GM12875 (cell line): ENCODE data around the gene THSD4.

Experiments used
- H3K4me3 ChIP-seq: one replicate; pipeline ENCODE4 v1.5.1; 2011; ENCODE audit warnings: low read depth, low read length, control low read depth
- CTCF ChIP-seq: IDR thresholded peaks from 2 replicates; pipeline ENCODE4 v1.5.1; 2011; ENCODE audit warnings: low read depth, mild to moderate bottlenecking, control low read depth, inconsistent platforms, low read length, moderate library complexity, borderline replicate concordance; ENCODE audit not compliant: insufficient read depth

THSD4 gene

GRCh38 chr15:71494563-71495397, 379.5 kb downstream of the THSD4 start:
- TF ChIP-seq CTCF = no peak

GRCh38 chr15:71495398-71495780, 380.1 kb downstream of the THSD4 start:
- no peak overlapping the region for H3K4me3 ChIP-seq
- no peak for TF ChIP-seq CTCF

More at GRCh38 chr15:71494563-71495397, 379.5 kb downstream of the THSD4 start:
- H3K4me3 ChIP-seq = no peak overlapping the region

- H3K4me3 ChIP-seq = no peak overlapping the region
- TF ChIP-seq CTCF = no peak
These were observed 381.2 kb downstream of the THSD4 start for GRCh38 chr15:71496336-71496955.

- TF ChIP-seq CTCF = no peak
- H3K4me3 ChIP-seq = no peak overlapping the region
These were observed 386.2 kb downstream of the THSD4 start for GRCh38 chr15:71501344-71502076.

GRCh38 chr15:71502077-71502432, 386.8 kb downstream of the THSD4 start:
- H3K4me3 ChIP-seq = no peak overlapping the region
- TF ChIP-seq CTCF = no peak

GRCh38 chr15:71505962-71506361, 390.7 kb downstream of the THSD4 start:
- no peak for TF ChIP-seq CTCF
- H3K4me3 ChIP-seq = no peak overlapping the region
